ENCODE data around the gene TRMT5.

Gene TRMT5

DNA sequence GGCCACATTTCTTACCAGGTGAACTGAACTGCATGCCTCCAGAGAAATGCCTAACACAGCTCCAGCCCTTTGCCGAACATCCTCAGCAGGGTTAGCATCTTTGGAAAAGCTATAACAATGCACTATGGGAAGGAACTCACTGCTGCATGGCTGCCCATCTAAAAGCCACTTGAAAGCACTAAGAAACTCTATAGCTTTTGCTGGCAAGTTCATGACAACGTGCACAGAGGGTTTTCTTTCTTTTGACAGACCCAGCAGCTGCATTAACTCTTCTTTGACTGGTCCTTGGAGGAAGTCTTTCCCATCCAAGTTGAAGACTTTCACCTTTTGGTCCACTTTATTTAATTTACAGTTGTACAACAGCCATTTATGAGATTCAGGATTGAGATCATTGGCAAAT lies 5.3 kb downstream of the TRMT5 start:
- Mint-ChIP-seq H3K27me3 (no peaks in the 10 kb centered on the region), H3K4me1 (ENCODE audit: low read depth) (peaks cover 29% of the 10 kb centered on the region), H3K36me3 (ENCODE audit: low read depth) (peaks cover 48% of the 10 kb centered on the region), H3K27ac (no peak overlapping the region), H3K4me3 (no peak overlapping the region), H3K9me3 (no peaks in the 10 kb centered on the region)
- intact Hi-C loops (cut with micrococcal nuclease), result no loop called here

GRCh38 chr14:60974090-60974651 lies 6.7 kb downstream of the TRMT5 start:
- peaks cover 18% of the 10 kb centered on the region for H3K4me1 Mint-ChIP-seq (ENCODE audit: low read depth)
- H3K4me3 Mint-ChIP-seq, result no peak overlapping the region
- peaks cover 43% of the 10 kb centered on the region for H3K36me3 Mint-ChIP-seq (ENCODE audit: low read depth)
- no peaks in the 10 kb centered on the region for H3K9me3 Mint-ChIP-seq
- H3K27ac Mint-ChIP-seq, result no peak overlapping the region
- H3K27me3 Mint-ChIP-seq, result no peaks in the 10 kb centered on the region
- intact Hi-C loops (cut with micrococcal nuclease), result no loop called here

GRCh38 chr14:60973070-60973469 lies 7.8 kb downstream of the TRMT5 start:
- H3K4me1 Mint-ChIP-seq (ENCODE audit: low read depth), result peaks cover 17% of the 10 kb centered on the region
- no peaks in the 10 kb centered on the region for H3K9me3 Mint-ChIP-seq
- intact Hi-C loops (cut with micrococcal nuclease), result no loop called here
- no peak overlapping the region for H3K27ac Mint-ChIP-seq
- H3K4me3 Mint-ChIP-seq, result no peak overlapping the region
- H3K36me3 Mint-ChIP-seq (ENCODE audit: low read depth), result peaks cover 43% of the 10 kb centered on the region
- no peaks in the 10 kb centered on the region for H3K27me3 Mint-ChIP-seq

GRCh38 chr14:60972295-60972694 lies 8.6 kb downstream of the TRMT5 start:
- Mint-ChIP-seq H3K4me1 (ENCODE audit: low read depth) (peaks cover 13% of the 10 kb centered on the region), H3K27me3 (no peaks in the 10 kb centered on the region), H3K4me3 (no peak overlapping the region), H3K36me3 (ENCODE audit: low read depth) (peaks cover 39% of the 10 kb centered on the region), H3K27ac (no peak overlapping the region), H3K9me3 (no peaks in the 10 kb centered on the region)
- intact Hi-C loops (cut with micrococcal nuclease), result no loop called here

GRCh38 chr14:60971271-60971670 lies 9.6 kb downstream of the TRMT5 start:
- H3K27ac Mint-ChIP-seq, result no peak overlapping the region
- intact Hi-C loops (cut with micrococcal nuclease), result no loop called here
- peaks cover 13% of the 10 kb centered on the region for H3K4me1 Mint-ChIP-seq (ENCODE audit: low read depth)
- H3K36me3 Mint-ChIP-seq (ENCODE audit: low read depth), result peaks cover 30% of the 10 kb centered on the region
- H3K9me3 Mint-ChIP-seq, result no peaks in the 10 kb centered on the region
- H3K4me3 Mint-ChIP-seq, result no peak overlapping the region
- no peaks in the 10 kb centered on the region for H3K27me3 Mint-ChIP-seq

- no peak overlapping the region for H3K27ac Mint-ChIP-seq
- intact Hi-C loops (cut with micrococcal nuclease), result no loop called here
- peaks cover 19% of the 10 kb centered on the region for H3K36me3 Mint-ChIP-seq (ENCODE audit: low read depth)
- H3K4me1 Mint-ChIP-seq (ENCODE audit: low read depth), result peaks cover 13% of the 10 kb centered on the region
- no peak overlapping the region for H3K4me3 Mint-ChIP-seq
- H3K27me3 Mint-ChIP-seq, result no peaks in the 10 kb centered on the region
- H3K9me3 Mint-ChIP-seq, result no peaks in the 10 kb centered on the region
Observed at GRCh38 chr14:60970146-60970545, 10.7 kb downstream of the TRMT5 start.

DNA sequence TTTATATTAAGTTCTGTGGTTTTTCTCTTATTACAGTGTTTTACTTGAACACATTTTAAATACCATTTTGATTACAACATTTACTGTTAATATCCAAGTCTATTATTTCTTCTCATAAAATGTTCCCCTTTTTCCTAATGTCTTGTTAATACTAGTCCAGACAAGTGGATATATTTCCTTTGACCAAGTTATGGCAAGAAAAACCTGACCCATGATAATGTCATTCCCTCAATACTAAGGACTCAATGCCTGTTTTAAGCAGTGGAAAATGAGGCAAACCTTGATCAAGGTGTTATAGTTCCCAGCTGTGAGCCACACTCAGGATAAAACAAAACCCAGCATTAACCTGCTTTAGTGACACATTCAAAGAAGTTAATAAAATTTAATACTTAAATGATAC lies 12.2 kb downstream of the TRMT5 start:
- Mint-ChIP-seq H3K4me3 (no peak overlapping the region), H3K36me3 (ENCODE audit: low read depth) (peaks cover 14% of the 10 kb centered on the region), H3K27ac (no peak overlapping the region), H3K9me3 (no peaks in the 10 kb centered on the region), H3K4me1 (ENCODE audit: low read depth) (peaks cover 13% of the 10 kb centered on the region), H3K27me3 (no peaks in the 10 kb centered on the region)
- intact Hi-C loops (cut with micrococcal nuclease), result no loop called here

DNA sequence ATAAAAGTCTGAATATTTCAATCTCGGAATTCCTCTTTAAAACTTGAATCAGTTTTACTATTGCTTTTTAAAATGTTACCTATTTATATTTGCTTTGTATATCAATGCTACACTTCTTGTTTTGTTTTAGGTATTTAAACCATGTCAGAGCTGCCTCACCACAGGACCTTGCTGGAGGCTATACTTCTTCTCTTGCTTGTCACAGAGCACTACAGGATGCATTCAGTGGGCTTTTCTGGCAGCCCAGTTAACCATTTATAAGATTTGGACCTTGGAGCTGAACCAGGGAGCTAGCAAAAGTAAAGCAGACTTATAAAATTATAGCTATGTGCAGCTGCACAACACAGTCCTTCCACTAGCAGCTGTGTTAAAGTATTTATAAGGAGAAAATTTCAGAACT lies 12.8 kb downstream of the TRMT5 start:
- Mint-ChIP-seq H3K36me3 (ENCODE audit: low read depth) (peaks cover 10% of the 10 kb centered on the region), H3K27me3 (no peaks in the 10 kb centered on the region), H3K27ac (no peak overlapping the region), H3K4me3 (no peak overlapping the region), H3K9me3 (no peaks in the 10 kb centered on the region), H3K4me1 (ENCODE audit: low read depth) (peaks cover 13% of the 10 kb centered on the region)
- intact Hi-C loops (cut with micrococcal nuclease), result no loop called here

DNA sequence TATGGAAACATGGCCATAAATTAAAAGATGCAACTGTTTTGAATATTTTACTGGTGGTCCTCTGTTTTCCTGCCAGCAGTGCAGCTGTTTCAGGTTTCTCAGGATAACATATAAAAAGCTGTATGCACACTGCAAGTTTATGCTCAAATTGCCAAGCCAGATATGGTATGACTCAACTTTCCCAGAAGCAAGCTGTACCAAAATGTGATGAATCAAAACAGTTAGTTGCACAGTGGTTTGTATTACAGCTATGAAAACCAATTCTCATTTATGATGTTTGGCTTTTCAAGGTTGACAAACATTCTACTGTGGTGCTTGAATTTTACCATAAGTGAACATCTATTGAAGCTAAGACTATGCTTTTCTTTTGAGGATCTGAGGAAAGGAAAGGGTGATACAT lies 15.5 kb downstream of the TRMT5 start:
- intact Hi-C loops (cut with micrococcal nuclease), result no loop called here
- peaks cover 4% of the 10 kb centered on the region for H3K9me3 Mint-ChIP-seq
- H3K27me3 Mint-ChIP-seq, result no peaks in the 10 kb centered on the region
- no peak overlapping the region for H3K27ac Mint-ChIP-seq
- no peak overlapping the region for H3K4me3 Mint-ChIP-seq
- H3K36me3 Mint-ChIP-seq (ENCODE audit: low read depth), result no peaks in the 10 kb centered on the region
- no peaks in the 10 kb centered on the region for H3K4me1 Mint-ChIP-seq (ENCODE audit: low read depth)

- H3K27ac Mint-ChIP-seq, result no peak overlapping the region
- intact Hi-C loops (cut with micrococcal nuclease), result no loop called here
- H3K36me3 Mint-ChIP-seq (ENCODE audit: low read depth), result no peaks in the 10 kb centered on the region
- no peak overlapping the region for H3K4me3 Mint-ChIP-seq
- peaks cover 9% of the 10 kb centered on the region for H3K9me3 Mint-ChIP-seq
- H3K27me3 Mint-ChIP-seq, result no peaks in the 10 kb centered on the region
- H3K4me1 Mint-ChIP-seq (ENCODE audit: low read depth), result no peaks in the 10 kb centered on the region
Observed at GRCh38 chr14:60964904-60965303, 16.0 kb downstream of the TRMT5 start.

GRCh38 chr14:60963761-60964160 lies 17.1 kb downstream of the TRMT5 start:
- intact Hi-C loops (cut with micrococcal nuclease), result no loop called here
- Mint-ChIP-seq H3K27me3 (no peaks in the 10 kb centered on the region), H3K4me1 (ENCODE audit: low read depth) (no peaks in the 10 kb centered on the region), H3K9me3 (peaks cover 20% of the 10 kb centered on the region), H3K36me3 (ENCODE audit: low read depth) (peaks cover 7% of the 10 kb centered on the region), H3K4me3 (no peak overlapping the region), H3K27ac (no peak overlapping the region)

DNA sequence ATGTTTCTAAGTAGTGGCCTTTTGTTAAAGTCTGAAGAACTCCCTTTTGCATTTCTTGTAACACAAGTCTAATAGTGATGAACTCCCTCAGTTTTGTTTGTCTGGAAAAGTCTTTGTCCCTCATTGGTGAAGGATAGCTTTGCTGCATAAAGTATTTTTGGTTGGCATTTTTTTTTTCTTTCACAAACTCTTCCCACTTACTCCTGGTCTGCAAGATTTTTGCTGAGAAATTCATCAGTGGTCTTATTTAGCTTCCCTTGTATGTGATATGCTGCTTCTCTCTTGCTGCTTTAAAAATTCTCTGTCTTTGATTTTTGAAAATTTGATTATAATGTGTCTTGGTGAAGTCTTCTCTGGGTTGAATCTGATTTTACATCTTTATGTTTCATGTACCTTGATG lies 22.7 kb downstream of the TRMT5 start:
- Mint-ChIP-seq H3K27me3 (no peaks in the 10 kb centered on the region), H3K36me3 (ENCODE audit: low read depth) (peaks cover 27% of the 10 kb centered on the region), H3K4me3 (no peak overlapping the region), H3K4me1 (ENCODE audit: low read depth) (no peaks in the 10 kb centered on the region), H3K9me3 (peaks cover 48% of the 10 kb centered on the region), H3K27ac (no peak overlapping the region)
- intact Hi-C loops (cut with micrococcal nuclease), result no loop called here

DNA sequence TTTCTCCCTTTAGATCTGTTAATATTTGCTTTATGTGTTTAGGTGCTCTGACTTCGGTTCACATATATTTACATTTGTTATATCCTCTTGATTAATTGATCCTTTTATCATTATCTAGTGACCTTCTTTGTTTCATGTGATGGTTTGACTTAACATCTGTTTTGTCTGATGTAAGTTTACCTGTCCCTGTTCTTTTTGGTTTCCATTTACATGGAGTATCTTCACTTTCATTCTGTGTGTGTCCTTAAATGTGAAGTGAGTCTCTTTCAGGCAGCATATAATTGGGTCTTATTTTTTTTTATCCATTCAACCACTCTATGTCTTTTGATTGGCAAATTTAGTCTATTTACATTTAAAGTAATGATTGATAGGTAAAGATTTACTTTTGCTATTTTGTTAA lies 24.2 kb downstream of the TRMT5 start:
- Mint-ChIP-seq H3K4me3 (no peak overlapping the region), H3K27ac (no peak overlapping the region)
- intact Hi-C loops (cut with micrococcal nuclease), result no loop called here

DNA sequence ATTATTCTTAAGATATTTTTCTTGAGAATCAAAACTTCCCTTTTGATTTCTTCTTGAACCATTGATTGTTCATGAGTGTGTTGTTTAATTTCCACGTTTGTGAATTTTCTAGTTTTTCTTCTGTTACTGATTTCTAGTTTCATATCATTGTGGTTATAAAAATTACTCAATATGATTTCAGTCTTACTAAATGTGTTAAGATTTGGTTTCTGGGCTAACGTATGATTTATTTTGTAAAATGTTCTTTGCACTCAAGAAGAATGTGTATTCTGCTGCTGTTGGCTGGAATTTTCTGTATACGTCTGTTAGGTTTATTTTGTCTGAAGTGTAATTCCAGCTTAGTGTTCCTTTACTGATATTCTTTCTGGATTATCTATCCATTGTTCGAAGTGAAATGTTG lies 24.7 kb downstream of the TRMT5 start:
- peaks cover 27% of the 10 kb centered on the region for H3K36me3 Mint-ChIP-seq (ENCODE audit: low read depth)
- intact Hi-C loops (cut with micrococcal nuclease), result no loop called here
- no peak overlapping the region for H3K4me3 Mint-ChIP-seq
- H3K27me3 Mint-ChIP-seq, result no peaks in the 10 kb centered on the region
- peaks cover 48% of the 10 kb centered on the region for H3K9me3 Mint-ChIP-seq
- no peaks in the 10 kb centered on the region for H3K4me1 Mint-ChIP-seq (ENCODE audit: low read depth)
- H3K27ac Mint-ChIP-seq, result no peak overlapping the region

More for the DNA sequence above, 24.2 kb downstream of the TRMT5 start:
- H3K36me3 Mint-ChIP-seq (ENCODE audit: low read depth), result peaks cover 27% of the 10 kb centered on the region
- H3K27me3 Mint-ChIP-seq, result no peaks in the 10 kb centered on the region
- H3K4me1 Mint-ChIP-seq (ENCODE audit: low read depth), result no peaks in the 10 kb centered on the region
- H3K9me3 Mint-ChIP-seq, result peaks cover 48% of the 10 kb centered on the region

GRCh38 chr14:60951776-60952435 lies 29.0 kb downstream of the TRMT5 start:
- Mint-ChIP-seq H3K27ac (no peak overlapping the region), H3K27me3 (no peaks in the 10 kb centered on the region), H3K36me3 (ENCODE audit: low read depth) (peaks cover 5% of the 10 kb centered on the region), H3K4me1 (ENCODE audit: low read depth) (no peaks in the 10 kb centered on the region), H3K9me3 (peaks cover 11% of the 10 kb centered on the region), H3K4me3 (no peak overlapping the region)
- intact Hi-C loops (cut with micrococcal nuclease), result no loop called here

Data from dendritic cell treated with granulocyte-macrophage colony-stimulating factor and Interleukin-4, amounts not matched to agents 40 ng/mL and 50 ng/mL, for 4 days (primary cell).